Gastrocnemius medialis (tissue), 4 donors: ENCODE measurements around the gene TPSD1. TPM values are rescaled to one million over a fixed set of nuclear protein-coding genes. Genes with fewer than 3 reads are reported as not detected.

Experiments used
- ATAC-seq, 2 donors: fragments of 150-250 bp; one replicate each; pipeline ENCODE4 v1.9.1; 2016
- DNase-seq, 2 donors: peaks; one replicate each; pipeline ENCODE4 v3.0.0-alpha.2; 2019
- H3K27ac ChIP-seq, 4 donors: fragments of 200-600 bp; sonication (generic); 1 replicate in 1 of 4; 2 replicates in 3 of 4; pipeline ENCODE4 v1.5.1; 2016 to 2018; ENCODE audit warnings: mild to moderate bottlenecking in 2 of 4, moderate library complexity in 1 of 4
- H3K27me3 ChIP-seq, 3 donors: fragments of 200-600 bp; sonication (generic) in 2 of 3; 1 replicate in 1 of 3; 2 replicates in 2 of 3; pipeline versions ENCODE4 v1.5.1 to v1.6.0; 2016 to 2019; ENCODE audit warnings: mild to moderate bottlenecking in 1 of 3, moderate library complexity in 1 of 3
- H3K36me3 ChIP-seq, 2 donors: fragments of 200-600 bp; sonication (generic) in 1 of 2; one replicate each; pipeline ENCODE4 v1.5.1; 2017 to 2018
- H3K4me1 ChIP-seq, 2 donors: fragments of 200-600 bp; sonication (generic) in 1 of 2; one replicate each; pipeline ENCODE4 v1.5.1; 2016 to 2017; ENCODE audit warnings: mild to moderate bottlenecking in 2 of 2
- H3K4me3 ChIP-seq, 4 donors: fragments of 200-600 bp; sonication (generic) in 3 of 4; 1 replicate in 1 of 4; 2 replicates in 3 of 4; pipeline ENCODE4 v1.5.1; 2016 to 2019; ENCODE audit warnings: mild to moderate bottlenecking in 2 of 4
- H3K9me3 ChIP-seq, 3 donors: fragments of 200-600 bp; sonication (generic) in 2 of 3; 1 replicate in 1 of 3; 2 replicates in 2 of 3; pipeline ENCODE4 v1.5.1; 2016 to 2019
- POLR2A ChIP-seq, 2 donors: fragments of 450-650 bp; IDR thresholded peaks; one replicate each; pipeline ENCODE4 v1.6.1; 2017; ENCODE audit warnings: antibody characterized with exemption in 2 of 2, mild to moderate bottlenecking in 2 of 2, moderate library complexity in 2 of 2
- in situ Hi-C, 4 donors: fragments of 200-750 bp; cut with MboI; loops; one replicate each; pipeline versions ENCODE4 v1.15.0 to v1.8.0; 2017; ENCODE audit warnings: low sequenced_read_pairs in 4 of 4
- intact Hi-C: fragments of 100-400 bp; cut with DNase I; formaldehyde crosslinking; loops from one replicate; pipeline ENCODE4 v1.15.1; 2023; ENCODE audit warnings: low total_unique reads
- total RNA-seq, 4 donors: library from RNA; depleted of rRNA; stranded (reverse); fragments of >200 nt; gene quantifications; one replicate each; pipeline versions ENCODE4 v1.1.0 to v1.2.3, GENCODE V29; 2016
- TF ChIP-seq, protein P1 (sequence below), 5 experiments: fragments of 450-650 bp in 3 of 5; fragments of 200-600 bp in 2 of 5; sonication (generic) in 2 of 5; IDR thresholded peaks in 4 of 5; conservative IDR thresholded peaks in 1 of 5; 1 replicate in 4 of 5; 2 replicates in 1 of 5; pipeline ENCODE4 v1.5.1; 2016 to 2019; ENCODE audit warnings: antibody characterized with exemption in 5 of 5, mild to moderate bottlenecking in 3 of 5, moderate library complexity in 3 of 5

Gene TPSD1
- total RNA-seq, 4 donors from 2014 or later, result 2.5 TPM; not detected in 3

DNA sequence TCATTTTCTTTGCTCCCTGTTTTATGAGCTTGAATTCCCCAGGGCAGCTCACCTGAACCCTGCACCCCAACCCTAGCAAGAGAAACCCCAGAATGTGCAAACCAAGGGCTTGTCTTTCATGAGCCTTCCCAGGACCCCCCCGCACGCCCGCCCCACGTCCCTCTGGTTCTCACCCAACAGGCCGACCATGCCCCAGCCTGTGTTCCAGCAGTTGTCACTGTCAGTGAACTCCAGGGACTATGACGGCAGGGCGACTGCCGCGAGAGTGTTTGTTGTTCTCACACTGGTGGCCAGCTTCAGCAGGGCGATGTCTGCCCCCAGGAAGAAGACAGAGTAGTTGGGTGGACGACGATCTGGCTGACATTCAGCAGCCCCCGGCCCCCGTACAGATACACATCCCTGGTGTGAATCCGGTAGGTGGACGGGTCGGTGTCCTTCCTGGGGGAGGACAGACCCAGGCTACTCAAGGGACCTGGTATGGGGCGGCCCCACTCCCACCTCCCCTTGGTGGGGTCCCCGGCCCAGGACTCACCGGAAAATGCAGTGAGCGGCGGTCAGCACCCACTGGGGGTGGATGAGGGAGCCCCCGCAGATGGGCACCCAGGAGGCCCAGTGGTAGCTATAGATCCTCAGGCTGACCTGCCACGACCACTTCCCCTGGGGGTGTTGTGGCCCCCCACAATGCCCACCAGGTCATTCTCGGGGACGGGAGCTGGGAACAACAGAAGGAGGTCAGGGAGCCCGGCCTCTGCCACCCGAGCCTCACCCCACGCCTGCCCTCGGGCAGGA is 20.1 kb downstream of the TPSD1 start:
- intact Hi-C loops, result no loop called here
- DNase-seq, result no peak
- no peak for TF ChIP-seq POLR2A (IDR thresholded peaks at IDR 0.05)
- TF ChIP-seq, protein P1, sequence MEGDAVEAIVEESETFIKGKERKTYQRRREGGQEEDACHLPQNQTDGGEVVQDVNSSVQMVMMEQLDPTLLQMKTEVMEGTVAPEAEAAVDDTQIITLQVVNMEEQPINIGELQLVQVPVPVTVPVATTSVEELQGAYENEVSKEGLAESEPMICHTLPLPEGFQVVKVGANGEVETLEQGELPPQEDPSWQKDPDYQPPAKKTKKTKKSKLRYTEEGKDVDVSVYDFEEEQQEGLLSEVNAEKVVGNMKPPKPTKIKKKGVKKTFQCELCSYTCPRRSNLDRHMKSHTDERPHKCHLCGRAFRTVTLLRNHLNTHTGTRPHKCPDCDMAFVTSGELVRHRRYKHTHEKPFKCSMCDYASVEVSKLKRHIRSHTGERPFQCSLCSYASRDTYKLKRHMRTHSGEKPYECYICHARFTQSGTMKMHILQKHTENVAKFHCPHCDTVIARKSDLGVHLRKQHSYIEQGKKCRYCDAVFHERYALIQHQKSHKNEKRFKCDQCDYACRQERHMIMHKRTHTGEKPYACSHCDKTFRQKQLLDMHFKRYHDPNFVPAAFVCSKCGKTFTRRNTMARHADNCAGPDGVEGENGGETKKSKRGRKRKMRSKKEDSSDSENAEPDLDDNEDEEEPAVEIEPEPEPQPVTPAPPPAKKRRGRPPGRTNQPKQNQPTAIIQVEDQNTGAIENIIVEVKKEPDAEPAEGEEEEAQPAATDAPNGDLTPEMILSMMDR (IDR thresholded peaks at IDR 0.05 in 4 of 5, conservative IDR thresholded peaks at IDR 0.05 in 1 of 5), result no peak
- no peaks in the 10 kb centered on the region for H3K9me3 ChIP-seq
- no peak overlapping the region for H3K4me3 ChIP-seq
- H3K27me3 ChIP-seq, result peaks cover 13 to 15% (median 15%) of the 10 kb centered on the region in 3 donors
- H3K4me1 ChIP-seq, result no peaks in the 10 kb centered on the region
- ATAC-seq, result no peak
- no peak overlapping the region for H3K27ac ChIP-seq
- in situ Hi-C loops, result no loop called here
- no peaks in the 10 kb centered on the region for H3K36me3 ChIP-seq

DNA sequence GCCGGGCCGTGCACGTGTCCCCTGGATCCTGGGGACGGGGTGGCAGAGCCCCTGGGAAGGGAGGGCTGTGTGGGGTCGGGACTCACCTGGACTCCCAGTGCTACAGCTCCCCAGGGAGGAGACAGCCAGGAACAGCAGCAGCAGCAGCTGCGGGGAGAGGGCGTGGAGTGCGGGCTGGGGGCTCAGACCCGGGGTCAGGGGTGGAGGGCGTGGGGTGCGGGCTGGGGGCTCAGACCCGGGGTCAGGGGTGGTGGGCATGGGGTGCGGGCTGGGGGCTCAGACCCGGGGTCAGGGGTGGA is 20.7 kb downstream of the TPSD1 start:
- in situ Hi-C loops, result no loop called here
- Histone ChIP-seq H3K27me3 (peaks cover 15 to 18% (median 18%) of the 10 kb centered on the region in 3 donors), H3K9me3 (no peaks in the 10 kb centered on the region), H3K4me3 (no peak overlapping the region), H3K27ac (no peak overlapping the region), H3K4me1 (no peaks in the 10 kb centered on the region), H3K36me3 (no peaks in the 10 kb centered on the region)
- TF ChIP-seq, protein P1 (IDR thresholded peaks at IDR 0.05 in 4 of 5, conservative IDR thresholded peaks at IDR 0.05 in 1 of 5), result no peak
- no peak for TF ChIP-seq POLR2A (IDR thresholded peaks at IDR 0.05)
- ATAC-seq, result no peak
- DNase-seq, result no peak
- intact Hi-C loops, result no loop called here

DNA sequence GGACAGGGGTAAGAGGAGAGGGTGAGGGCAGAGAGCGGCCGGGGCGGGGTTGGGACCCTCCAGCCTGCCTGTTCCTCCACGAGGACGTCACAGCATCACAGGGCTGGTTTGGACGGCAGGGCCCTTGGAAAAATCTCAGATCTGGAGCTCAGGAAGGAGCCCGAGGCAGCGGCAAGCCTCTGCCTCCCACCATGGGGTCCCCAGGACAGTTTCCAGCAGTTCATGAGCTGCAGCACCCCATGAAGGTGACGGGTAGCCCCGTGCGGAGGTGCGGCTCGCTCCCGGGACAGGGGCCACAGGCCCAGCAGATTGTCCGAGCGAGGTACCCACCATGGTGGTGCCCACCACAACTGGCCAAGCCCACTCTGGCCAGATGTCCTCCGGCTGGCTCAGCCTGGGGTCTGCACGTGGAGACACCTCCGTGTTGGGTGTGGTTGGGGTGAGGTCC is 21.3 kb downstream of the TPSD1 start:
- no peaks in the 10 kb centered on the region for H3K4me1 ChIP-seq
- no peaks in the 10 kb centered on the region for H3K9me3 ChIP-seq
- in situ Hi-C loops, result no loop called here
- intact Hi-C loops, result no loop called here
- H3K36me3 ChIP-seq, result no peaks in the 10 kb centered on the region
- ATAC-seq, result no peak
- H3K27me3 ChIP-seq, result peaks cover 15 to 23% (median 19%) of the 10 kb centered on the region in 3 donors
- TF ChIP-seq POLR2A (IDR thresholded peaks at IDR 0.05), result no peak
- DNase-seq, result no peak
- H3K27ac ChIP-seq, result no peak overlapping the region
- no peak overlapping the region for H3K4me3 ChIP-seq

DNA sequence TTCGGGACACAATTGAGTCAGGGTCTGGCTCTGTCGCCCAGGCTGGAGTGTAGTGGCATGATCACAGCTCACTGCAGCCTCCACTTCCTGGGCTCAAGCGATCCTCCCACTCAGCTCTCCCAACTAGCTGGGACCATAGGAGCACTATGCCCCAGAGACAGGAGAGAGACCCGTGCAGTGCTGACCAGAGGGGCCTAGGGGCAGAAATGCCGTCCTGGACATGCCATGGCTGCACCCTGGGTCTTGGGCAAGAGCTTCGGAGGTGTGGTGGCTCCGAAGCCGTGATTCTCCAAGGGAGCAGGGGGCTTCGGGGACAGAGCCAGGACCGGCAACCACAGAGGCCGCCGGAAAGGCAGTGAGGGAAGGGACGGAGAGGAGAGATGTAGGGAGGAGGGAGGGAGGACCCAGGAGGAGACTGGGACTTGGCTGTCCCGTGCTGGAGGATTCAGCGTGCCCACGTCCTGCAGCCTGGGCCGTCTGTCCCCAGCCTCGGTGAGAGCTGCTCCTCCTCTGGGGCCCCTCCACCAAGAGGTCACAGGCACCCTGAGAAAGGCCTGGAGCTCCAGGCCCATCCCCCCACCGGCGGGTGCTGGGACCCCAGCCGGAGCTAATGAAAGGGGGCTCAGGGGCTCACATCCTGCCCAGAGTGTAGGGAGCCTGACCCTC is 21.9 kb downstream of the TPSD1 start:
- H3K9me3 ChIP-seq, result no peaks in the 10 kb centered on the region
- no peak overlapping the region for H3K4me3 ChIP-seq
- DNase-seq (no peak), ATAC-seq (no peak)
- intact Hi-C loops (no loop called here), in situ Hi-C loops (no loop called here)
- H3K27ac ChIP-seq, result no peak overlapping the region
- TF ChIP-seq POLR2A (IDR thresholded peaks at IDR 0.05), result no peak
- TF ChIP-seq, protein P1 (IDR thresholded peaks at IDR 0.05 in 4 of 5, conservative IDR thresholded peaks at IDR 0.05 in 1 of 5), result no peak
- H3K4me1 ChIP-seq, result no peaks in the 10 kb centered on the region
- peaks cover 15 to 28% (median 25%) of the 10 kb centered on the region in 3 donors for H3K27me3 ChIP-seq
- H3K36me3 ChIP-seq, result no peaks in the 10 kb centered on the region

DNA sequence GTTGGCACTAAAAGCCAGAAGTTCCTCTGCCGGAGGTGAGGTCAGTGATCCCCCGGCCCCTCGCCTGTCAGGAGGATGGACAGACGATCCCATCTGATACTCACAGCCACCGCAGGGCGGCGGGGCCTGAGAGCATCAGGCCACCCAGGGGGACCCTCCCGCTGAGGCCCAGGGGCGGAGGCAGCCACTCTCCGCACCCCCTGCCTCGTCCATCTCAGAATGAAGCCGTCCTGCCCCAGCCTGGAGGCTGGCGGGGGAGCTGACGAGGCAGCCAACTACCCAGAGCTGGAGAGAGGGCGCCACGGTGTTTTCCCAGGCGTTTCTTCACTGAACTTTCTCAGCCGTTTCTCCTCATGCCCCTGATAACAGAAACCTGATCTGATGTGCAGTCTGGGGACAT is 22.6 kb downstream of the TPSD1 start:
- in situ Hi-C loops, result no loop called here
- intact Hi-C loops, result no loop called here
- no peaks in the 10 kb centered on the region for H3K36me3 ChIP-seq
- H3K9me3 ChIP-seq, result no peaks in the 10 kb centered on the region
- TF ChIP-seq, protein P1 (IDR thresholded peaks at IDR 0.05 in 4 of 5, conservative IDR thresholded peaks at IDR 0.05 in 1 of 5), result no peak
- no peak for TF ChIP-seq POLR2A (IDR thresholded peaks at IDR 0.05)
- no peak overlapping the region for H3K4me3 ChIP-seq
- no peak for ATAC-seq
- no peaks in the 10 kb centered on the region for H3K4me1 ChIP-seq
- DNase-seq, result no peak
- H3K27me3 ChIP-seq, result peaks cover 12 to 32% (median 30%) of the 10 kb centered on the region in 3 donors
- H3K27ac ChIP-seq, result no peak overlapping the region
